Activated CD8-positive, alpha-beta memory T cell treated with anti-CD3 and anti-CD28 coated beads for 36 hours (primary cell): ENCODE measurements around the gene CXCR5. TPM values are rescaled to one million over a fixed set of nuclear protein-coding genes. Genes with fewer than 3 reads are reported as not detected.

ENCODE experiments used
- CTCF ChIA-PET: fragments of 350-600 bp; sonication (Branson Sonifier 250); formaldehyde crosslinking; loops from one replicate; lab custom pipeline; 2021; ENCODE audit warnings: antibody characterized with exemption; lab: Charles Lee
- POLR2A ChIA-PET: fragments of 350-600 bp; sonication (Branson Sonifier 250); formaldehyde crosslinking; loops from one replicate; lab custom pipeline; 2021; ENCODE audit warnings: antibody characterized with exemption; lab: Charles Lee
- total RNA-seq, 2 experiments: library from RNA; stranded (reverse); gene quantifications; one replicate each; pipeline ENCODE4 v1.2.3, GENCODE V29; 2021

Gene CXCR5
- total RNA-seq, 2 experiments from 2014 or later = 2.3 TPM

DNA sequence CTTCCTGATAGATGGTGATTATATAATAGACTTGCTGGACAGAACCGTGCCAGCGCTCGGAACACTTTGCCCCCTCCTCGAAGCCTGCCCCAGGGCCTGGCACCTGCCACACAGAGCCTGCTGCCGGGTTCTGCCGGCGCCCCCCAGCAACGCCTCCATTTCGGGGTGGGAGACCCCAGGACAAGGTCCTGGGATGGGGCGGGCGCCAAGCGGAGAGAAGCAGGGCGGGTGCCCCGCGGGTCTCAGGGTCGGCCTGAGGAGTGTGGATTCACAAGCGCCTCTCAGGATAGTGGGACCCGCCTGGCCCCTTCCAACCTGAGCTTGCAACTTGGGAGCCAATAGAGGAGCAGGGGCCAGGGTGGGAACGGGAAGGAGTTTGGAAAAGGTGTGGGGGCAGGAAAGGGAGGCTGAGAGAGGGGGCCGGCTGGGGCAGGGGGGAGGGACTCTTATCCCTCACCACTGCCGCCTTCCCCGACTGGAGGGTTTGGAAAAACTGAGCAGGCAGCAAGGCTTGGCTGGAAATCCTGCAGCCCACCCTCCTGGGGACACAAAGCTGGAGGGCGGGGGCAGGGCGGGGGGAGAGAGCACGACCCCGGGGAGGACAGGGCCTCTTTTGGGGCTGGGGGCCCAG is 45.3 kb downstream of the CXCR5 start:
- ChIA-PET CTCF (interaction anchor here (0.7 to 4.5 kb wide), 11 partner anchors 11 to 239 kb away, joined by 3 to 27 read pairs (median 5); partner anchors contain the start of genes CENATAC and DDX6), POLR2A (interaction anchor here (1.7 to 1.8 kb wide), 2 partner anchors 16 to 18 kb away, joined by 8 to 18 read pairs; no protein-coding TSS in a partner anchor)

- ChIA-PET CTCF (interaction anchor here (0.5 to 4.5 kb wide), 18 partner anchors 11 to 240 kb away, joined by 3 to 27 read pairs (median 4); partner anchors contain the start of genes CENATAC and DDX6), POLR2A (interaction anchor here (0.6 to 1.8 kb wide), 7 partner anchors 11 to 1301 kb away, joined by 3 to 18 read pairs (median 6); no protein-coding TSS in a partner anchor)
Measured at GRCh38 chr11:118929501-118930093, 45.9 kb downstream of the CXCR5 start.

- CTCF ChIA-PET = interaction anchor here (0.7 to 4.5 kb wide), 19 partner anchors 10 to 241 kb away, joined by 3 to 27 read pairs (median 4); partner anchors contain the start of genes CENATAC and DDX6
Measured at GRCh38 chr11:118930094-118930712, 46.5 kb downstream of the CXCR5 start.

DNA sequence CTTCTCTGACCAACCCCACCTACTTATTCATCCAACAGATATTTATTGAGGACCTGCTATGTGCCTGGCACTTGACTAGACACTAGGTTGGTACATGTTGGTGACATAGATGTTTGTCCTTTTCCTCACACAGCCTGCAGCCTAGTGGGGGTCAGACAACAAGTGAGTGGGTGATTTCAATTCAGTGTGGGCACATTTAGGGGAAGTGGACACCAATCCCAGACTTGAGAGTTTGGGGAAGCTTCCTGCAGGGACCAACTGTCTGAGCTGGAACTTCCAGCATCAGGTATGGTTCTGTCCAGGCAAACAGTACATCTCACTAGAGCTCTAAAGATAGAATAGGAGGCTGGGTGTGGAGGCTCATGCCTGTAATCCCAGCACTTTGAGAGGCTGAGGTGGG is 47.9 kb downstream of the CXCR5 start:
- POLR2A ChIA-PET = interaction anchor here (0.6 to 1.1 kb wide), 2 partner anchors 8 to 140 kb away, joined by 4 read pairs; no protein-coding TSS in a partner anchor
- CTCF ChIA-PET = interaction anchor here (1.1 to 4.5 kb wide), 7 partner anchors 9 to 242 kb away, joined by 3 to 27 read pairs (median 11); partner anchors contain the start of gene DDX6

More at GRCh38 chr11:118930094-118930712, 46.5 kb downstream of the CXCR5 start:
- POLR2A ChIA-PET = interaction anchor here (0.6 to 1.8 kb wide), 8 partner anchors 10 to 1301 kb away, joined by 3 to 18 read pairs (median 6); partner anchors contain the start of gene DDX6

DNA sequence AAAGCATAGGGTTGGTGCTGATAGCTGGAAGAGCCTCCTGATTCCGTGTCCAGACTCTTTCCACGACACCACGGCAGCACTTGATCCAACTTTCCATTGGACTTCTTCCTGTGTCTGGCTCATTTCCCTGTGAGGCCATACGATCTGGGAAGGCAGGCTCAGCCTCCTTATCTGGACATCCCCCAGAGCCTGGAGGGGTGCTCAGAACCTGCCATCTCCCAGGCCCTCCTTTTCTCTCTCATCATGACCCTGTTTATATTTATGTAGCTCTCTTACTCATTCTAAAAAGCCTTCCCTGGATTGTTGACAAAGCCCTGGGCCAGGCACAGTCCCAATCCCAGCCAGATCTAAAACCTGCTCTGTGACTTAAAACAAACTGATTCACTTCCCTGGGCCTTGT is 49.8 kb downstream of the CXCR5 start:
- CTCF ChIA-PET = interaction anchor here (0.6 to 1.5 kb wide), 2 partner anchors 24 to 346 kb away, joined by 3 to 6 read pairs; no protein-coding TSS in a partner anchor
- POLR2A ChIA-PET = interaction anchor here (0.6 kb wide), 1 partner anchor 17 kb away, joined by 12 read pairs; no protein-coding TSS in a partner anchor

DNA sequence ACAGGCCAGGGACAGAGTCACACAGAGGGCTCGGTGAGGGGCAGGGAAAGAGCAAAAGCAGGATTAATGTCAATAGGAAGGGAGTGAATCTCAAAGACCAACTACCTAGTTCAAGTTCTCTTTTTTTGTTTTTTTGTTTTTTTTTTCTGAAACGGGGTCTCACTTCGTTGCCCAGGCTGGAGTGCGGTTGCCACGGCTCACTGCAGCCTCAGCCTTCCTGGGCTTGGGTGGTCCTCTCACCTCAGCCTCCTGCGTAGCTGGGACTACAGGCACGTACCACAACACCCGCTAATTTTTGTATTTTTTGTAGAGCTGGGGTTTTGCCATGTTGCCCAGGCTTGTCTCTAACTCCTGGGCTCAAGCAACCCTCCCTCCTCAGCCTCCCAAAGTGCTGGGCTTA is 51.7 kb downstream of the CXCR5 start:
- ChIA-PET CTCF (interaction anchor here (0.7 to 2.2 kb wide), 3 partner anchors 21 to 348 kb away, joined by 3 to 9 read pairs (median 3); partner anchors contain the start of gene UPK2), POLR2A (no interaction called here)

DNA sequence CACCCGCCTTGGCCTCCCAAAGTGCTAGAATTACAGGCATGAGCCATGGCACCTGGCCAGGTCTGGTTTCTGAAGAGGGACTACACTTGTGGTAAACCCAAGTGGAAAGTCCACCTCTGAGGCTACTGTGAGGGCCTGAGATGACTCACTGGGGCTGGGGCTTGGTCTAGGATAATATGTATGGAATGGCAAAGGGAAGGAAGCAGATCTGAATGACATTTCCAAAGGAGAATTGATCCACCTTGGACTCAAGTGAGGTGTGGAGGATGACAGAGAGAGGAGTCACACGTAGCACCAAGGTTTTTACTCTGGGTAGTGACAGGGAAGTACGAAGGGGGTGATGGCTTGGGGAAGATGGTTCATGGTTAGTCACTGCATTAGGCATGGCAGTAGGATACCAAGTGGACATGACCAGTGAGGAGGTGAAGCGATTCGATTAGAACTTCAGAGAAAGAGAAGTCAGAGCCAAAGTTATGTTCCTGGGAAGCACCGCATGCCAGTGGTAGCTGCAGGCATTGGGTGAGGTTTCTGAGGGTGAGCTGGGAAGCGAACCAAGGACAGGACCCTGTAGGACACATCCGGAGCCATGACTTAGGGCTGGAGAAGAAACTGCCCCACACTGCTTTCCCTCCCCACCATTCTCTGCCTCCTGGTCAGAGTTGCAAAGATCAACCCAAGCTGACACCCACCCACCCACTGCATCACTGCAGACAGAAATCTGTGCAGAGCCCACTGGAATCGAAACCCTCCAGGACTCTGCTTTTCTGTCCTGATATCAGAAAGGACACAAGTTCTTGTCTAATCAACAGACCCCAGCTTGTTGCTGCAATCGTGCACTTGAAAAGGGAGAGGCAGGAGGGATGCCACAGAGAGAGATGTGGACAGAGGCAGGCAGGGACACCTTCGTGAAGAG is 55.1 kb downstream of the CXCR5 start:
- CTCF ChIA-PET = interaction anchor here (0.9 to 4.0 kb wide), 4 partner anchors 9 to 249 kb away, joined by 3 to 20 read pairs (median 4); no protein-coding TSS in a partner anchor
- POLR2A ChIA-PET = no interaction called here

DNA sequence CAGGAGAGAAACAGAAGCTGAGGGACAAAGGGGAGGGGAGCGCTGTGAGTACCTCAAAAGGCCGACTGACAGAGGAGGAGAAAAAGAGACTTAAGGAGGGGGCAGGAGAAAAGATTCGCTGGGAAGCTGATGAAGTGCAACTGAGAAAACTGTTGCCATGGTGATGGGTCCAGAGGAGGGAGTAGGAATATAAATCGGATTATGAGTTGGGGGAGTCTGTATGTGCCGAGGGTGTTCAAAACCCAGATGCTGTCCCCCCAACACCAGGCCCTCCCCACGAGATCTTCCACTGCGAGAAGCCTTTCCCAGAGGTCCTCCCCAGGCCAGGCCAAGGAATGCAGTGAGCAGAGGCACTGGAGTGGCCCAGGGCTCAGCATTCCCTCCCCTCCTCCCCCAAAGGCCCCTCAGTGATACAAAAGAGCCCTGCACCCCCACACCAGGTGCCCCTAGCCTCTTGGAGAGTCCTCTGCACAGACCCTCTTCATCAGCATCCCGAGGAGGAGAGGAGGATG is 55.8 kb downstream of the CXCR5 start:
- ChIA-PET POLR2A (interaction anchor here (0.7 kb wide), 1 partner anchor 8 kb away, joined by 4 read pairs; no protein-coding TSS in a partner anchor), CTCF (interaction anchor here (0.6 to 4.0 kb wide), 6 partner anchors 9 to 250 kb away, joined by 3 to 20 read pairs (median 4); no protein-coding TSS in a partner anchor)

- ChIA-PET POLR2A (interaction anchor here (0.5 to 1.2 kb wide), 4 partner anchors 9 to 1608 kb away, joined by 3 to 6 read pairs (median 4); no protein-coding TSS in a partner anchor), CTCF (interaction anchor here (0.6 to 4.0 kb wide), 6 partner anchors 10 to 250 kb away, joined by 3 to 20 read pairs (median 4); no protein-coding TSS in a partner anchor)
Measured at GRCh38 chr11:118939953-118940598, 56.4 kb downstream of the CXCR5 start.

DNA sequence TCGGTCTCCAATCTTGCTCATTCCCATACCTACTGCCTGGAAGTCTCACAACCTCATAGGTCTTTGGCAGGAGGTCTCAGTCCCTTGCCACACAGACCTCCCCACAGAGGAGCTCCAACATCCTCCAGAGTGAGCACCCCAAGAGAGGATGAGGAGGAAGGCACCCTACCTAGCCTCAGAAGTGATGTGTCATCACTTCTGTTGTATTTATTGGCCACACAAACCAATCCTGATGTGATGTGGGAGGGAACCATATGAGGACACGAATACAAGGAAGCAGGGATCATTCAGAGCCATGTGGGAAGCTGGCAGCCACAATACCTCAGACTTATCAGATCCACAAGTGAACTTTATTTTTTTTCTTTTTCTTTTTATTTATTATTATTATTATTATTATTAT is 63.4 kb downstream of the CXCR5 start:
- ChIA-PET POLR2A (interaction anchor here (0.7 kb wide), 1 partner anchor 368 kb away, joined by 3 read pairs; no protein-coding TSS in a partner anchor), CTCF (no interaction called here)

Other genes with a start within 250 kb of the CXCR5 start
- not detected for gene TREH, start 204.2 kb upstream of the CXCR5 start, total RNA-seq
- gene DDX6, start 92.7 kb upstream of the CXCR5 start, total RNA-seq = 100 to 1,000 TPM; 146 to 153 TPM
- 10 to 100 TPM; 23.8 to 26.3 TPM for gene BCL9L, start 42.0 kb downstream of the CXCR5 start, total RNA-seq
- gene UPK2, start 72.4 kb downstream of the CXCR5 start, total RNA-seq = not detected
- gene FOXR1, start 87.9 kb downstream of the CXCR5 start, total RNA-seq = not detected
- gene CENATAC, start 114.2 kb downstream of the CXCR5 start, total RNA-seq = 10 to 100 TPM; 32.7 to 33.4 TPM
- gene RPS25, start 134.5 kb downstream of the CXCR5 start, total RNA-seq = 1,000 to 10,000 TPM; 1,363 to 1,371 TPM
- gene TRAPPC4, start 134.9 kb downstream of the CXCR5 start, total RNA-seq = 100 to 1,000 TPM; 136 to 145 TPM
- 10 to 100 TPM; 29.9 to 30.4 TPM for gene SLC37A4, start 147.0 kb downstream of the CXCR5 start, total RNA-seq
- 100 to 1,000 TPM; 151 to 159 TPM for gene HYOU1, start 173.3 kb downstream of the CXCR5 start, total RNA-seq
- gene VPS11, start 183.9 kb downstream of the CXCR5 start, total RNA-seq = 10 to 100 TPM; 20.6 to 21.0 TPM
- gene HMBS, start 201.0 kb downstream of the CXCR5 start, total RNA-seq = 10 to 100 TPM; 40.5 to 41.3 TPM
- gene DPAGT1, start 218.0 kb downstream of the CXCR5 start, total RNA-seq = 10 to 100 TPM; 76.3 to 90.1 TPM
- 10 to 100 TPM; 26.0 to 26.6 TPM for gene C2CD2L, start 223.5 kb downstream of the CXCR5 start, total RNA-seq
- gene HINFP, start 237.7 kb downstream of the CXCR5 start, total RNA-seq = 10 to 100 TPM; 26.5 to 27.5 TPM